ENCODE results near the gene APMAP.
"Not testable (repeated sequence)": the region's sequence is repeated elsewhere in the genome, so short reads cannot be mapped to it uniquely, and the experiment has no call there.

APMAP gene

GRCh38 chr20:24936526-24937407, 55.8 kb downstream of the APMAP start:
- H3K36me3 ChIP-seq (ENCODE audit: insufficient read depth, low read length): no peaks in the 10 kb centered on the region
- no peak overlapping the region for H2AFZ ChIP-seq (ENCODE audit: low read depth, low read length)
- H3K4me1 ChIP-seq (ENCODE audit: insufficient read depth, low read length): no peaks in the 10 kb centered on the region
- H3K9me3 ChIP-seq (ENCODE audit: low read length): no peaks in the 10 kb centered on the region
- H3K27me3 ChIP-seq (ENCODE audit: insufficient read depth, low read length): no peaks in the 10 kb centered on the region
- H3K4me3 ChIP-seq (ENCODE audit: low read length): no peak overlapping the region

GRCh38 chr20:24935766-24936525, 56.6 kb downstream of the APMAP start:
- H3K36me3 ChIP-seq (ENCODE audit: insufficient read depth, low read length): no peaks in the 10 kb centered on the region
- no peaks in the 10 kb centered on the region for H3K27me3 ChIP-seq (ENCODE audit: insufficient read depth, low read length)
- no peaks in the 10 kb centered on the region for H3K9me3 ChIP-seq (ENCODE audit: low read length)
- H3K4me1 ChIP-seq (ENCODE audit: insufficient read depth, low read length): no peaks in the 10 kb centered on the region
- H2AFZ ChIP-seq (ENCODE audit: low read depth, low read length): no peak overlapping the region
- no peak overlapping the region for H3K4me3 ChIP-seq (ENCODE audit: low read length)

- H3K9me3 ChIP-seq (ENCODE audit: low read length): no peaks in the 10 kb centered on the region
- no peaks in the 10 kb centered on the region for H3K27me3 ChIP-seq (ENCODE audit: insufficient read depth, low read length)
- H2AFZ ChIP-seq (ENCODE audit: low read depth, low read length): no peak overlapping the region
- no peak overlapping the region for H3K4me3 ChIP-seq (ENCODE audit: low read length)
- H3K36me3 ChIP-seq (ENCODE audit: insufficient read depth, low read length): no peaks in the 10 kb centered on the region
- H3K4me1 ChIP-seq (ENCODE audit: insufficient read depth, low read length): no peaks in the 10 kb centered on the region
Observed at GRCh38 chr20:24935140-24935539, 57.4 kb downstream of the APMAP start.

- Histone ChIP-seq H3K36me3 (ENCODE audit: insufficient read depth, low read length) (no peaks in the 10 kb centered on the region), H2AFZ (ENCODE audit: low read depth, low read length) (no peak overlapping the region), H3K9me3 (ENCODE audit: low read length) (no peaks in the 10 kb centered on the region), H3K27me3 (ENCODE audit: insufficient read depth, low read length) (peaks cover 2% of the 10 kb centered on the region), H3K4me1 (ENCODE audit: insufficient read depth, low read length) (no peaks in the 10 kb centered on the region), H3K4me3 (ENCODE audit: low read length) (no peak overlapping the region)
Observed at GRCh38 chr20:24934716-24935115, 57.8 kb downstream of the APMAP start.

GRCh38 chr20:24934101-24934661, 58.4 kb downstream of the APMAP start:
- Histone ChIP-seq H2AFZ (ENCODE audit: low read depth, low read length) (no peak overlapping the region), H3K27me3 (ENCODE audit: insufficient read depth, low read length) (peaks cover 2% of the 10 kb centered on the region), H3K9me3 (ENCODE audit: low read length) (no peaks in the 10 kb centered on the region), H3K4me1 (ENCODE audit: insufficient read depth, low read length) (no peaks in the 10 kb centered on the region), H3K4me3 (ENCODE audit: low read length) (no peak overlapping the region), H3K36me3 (ENCODE audit: insufficient read depth, low read length) (no peaks in the 10 kb centered on the region)

- Histone ChIP-seq H3K27me3 (ENCODE audit: insufficient read depth, low read length) (peaks cover 2% of the 10 kb centered on the region), H3K4me1 (ENCODE audit: insufficient read depth, low read length) (no peaks in the 10 kb centered on the region), H3K9me3 (ENCODE audit: low read length) (no peaks in the 10 kb centered on the region), H3K36me3 (ENCODE audit: insufficient read depth, low read length) (no peaks in the 10 kb centered on the region), H3K4me3 (ENCODE audit: low read length) (no peak overlapping the region), H2AFZ (ENCODE audit: low read depth, low read length) (no peak overlapping the region)
Observed at GRCh38 chr20:24933266-24933908, 59.2 kb downstream of the APMAP start.

- H3K36me3 ChIP-seq (ENCODE audit: insufficient read depth, low read length); H3K4me1 ChIP-seq (ENCODE audit: insufficient read depth, low read length); H3K27me3 ChIP-seq (ENCODE audit: insufficient read depth, low read length); H3K9me3 ChIP-seq (ENCODE audit: low read length); H2AFZ ChIP-seq (ENCODE audit: low read depth, low read length); H3K4me3 ChIP-seq (ENCODE audit: low read length): not testable (repeated sequence)
Observed at GRCh38 chr20:24931893-24932292, 60.7 kb downstream of the APMAP start.

GRCh38 chr20:24930724-24931688, 61.5 kb downstream of the APMAP start:
- not testable (repeated sequence) for H3K27me3 ChIP-seq (ENCODE audit: insufficient read depth, low read length); H2AFZ ChIP-seq (ENCODE audit: low read depth, low read length); H3K9me3 ChIP-seq (ENCODE audit: low read length); H3K4me3 ChIP-seq (ENCODE audit: low read length); H3K36me3 ChIP-seq (ENCODE audit: insufficient read depth, low read length); H3K4me1 ChIP-seq (ENCODE audit: insufficient read depth, low read length)

GRCh38 chr20:24929867-24930723, 62.5 kb downstream of the APMAP start:
- not testable (repeated sequence) for H3K27me3 ChIP-seq (ENCODE audit: insufficient read depth, low read length); H3K9me3 ChIP-seq (ENCODE audit: low read length); H3K4me3 ChIP-seq (ENCODE audit: low read length); H3K4me1 ChIP-seq (ENCODE audit: insufficient read depth, low read length); H3K36me3 ChIP-seq (ENCODE audit: insufficient read depth, low read length); H2AFZ ChIP-seq (ENCODE audit: low read depth, low read length)

GRCh38 chr20:24929259-24929658, 63.3 kb downstream of the APMAP start:
- not testable (repeated sequence) for H3K27me3 ChIP-seq (ENCODE audit: insufficient read depth, low read length); H3K4me3 ChIP-seq (ENCODE audit: low read length); H3K4me1 ChIP-seq (ENCODE audit: insufficient read depth, low read length); H3K9me3 ChIP-seq (ENCODE audit: low read length); H3K36me3 ChIP-seq (ENCODE audit: insufficient read depth, low read length); H2AFZ ChIP-seq (ENCODE audit: low read depth, low read length)

GRCh38 chr20:24920706-24921105, 71.8 kb downstream of the APMAP start:
- H3K36me3 ChIP-seq (ENCODE audit: insufficient read depth, low read length); H3K4me3 ChIP-seq (ENCODE audit: low read length); H2AFZ ChIP-seq (ENCODE audit: low read depth, low read length); H3K27me3 ChIP-seq (ENCODE audit: insufficient read depth, low read length); H3K9me3 ChIP-seq (ENCODE audit: low read length): not testable (repeated sequence)
- H3K4me1 ChIP-seq (ENCODE audit: insufficient read depth, low read length): peaks cover 22% of the 10 kb centered on the region

- not testable (repeated sequence) for H2AFZ ChIP-seq (ENCODE audit: low read depth, low read length); H3K4me3 ChIP-seq (ENCODE audit: low read length); H3K27me3 ChIP-seq (ENCODE audit: insufficient read depth, low read length); H3K9me3 ChIP-seq (ENCODE audit: low read length); H3K36me3 ChIP-seq (ENCODE audit: insufficient read depth, low read length)
- H3K4me1 ChIP-seq (ENCODE audit: insufficient read depth, low read length): peaks cover 22% of the 10 kb centered on the region
Observed at GRCh38 chr20:24919665-24920064, 72.9 kb downstream of the APMAP start.

Measured in neuron (in vitro differentiated cells).